Muscle of leg (tissue), 11 donors: ENCODE data around the gene SAP30BP. TPM values are rescaled to one million over a fixed set of nuclear protein-coding genes. Genes with fewer than 3 reads are reported as not detected.

Experiments used
- DNase-seq: peaks from one replicate; pipeline ENCODE4 v3.0.0; 2013
- H3K27ac ChIP-seq: one replicate; pipeline ENCODE4 v1.5.1; 2013; ENCODE audit warnings: mild to moderate bottlenecking, low read length, control low read depth
- H3K27me3 ChIP-seq: one replicate; pipeline ENCODE4 v1.6.1; 2013; ENCODE audit warnings: low read length; ENCODE audit not compliant: control insufficient read depth, insufficient read depth
- H3K36me3 ChIP-seq: one replicate; pipeline ENCODE4 v1.6.1; 2013; ENCODE audit warnings: low read length; ENCODE audit not compliant: control insufficient read depth, insufficient read depth
- H3K4me1 ChIP-seq: one replicate; pipeline ENCODE4 v1.6.1; 2013; ENCODE audit warnings: low read length; ENCODE audit not compliant: control insufficient read depth, insufficient read depth
- H3K4me3 ChIP-seq: one replicate; pipeline ENCODE4 v1.5.1; 2013; ENCODE audit warnings: low read length, control low read depth
- H3K9me3 ChIP-seq: replicated peaks from 2 replicates; pipeline ENCODE4 v1.6.1; 2013; ENCODE audit warnings: low read depth, low read length; ENCODE audit not compliant: control insufficient read depth
- WGBS: methylation state at CpG from one replicate; pipeline ENCODE4 v1.1.5; 2013; ENCODE audit warnings: missing lambda C conversion rate; ENCODE audit not compliant: insufficient coverage; 5-methylcytosine and 5-hydroxymethylcytosine counted together
- polyA plus RNA-seq, 8 donors: library from polyadenylated mRNA; unstranded; fragments of 120-200 nt; gene quantifications; one replicate each; pipeline versions ENCODE4 v1.2.1 to v1.2.3, GENCODE V29; 2013; ENCODE audit warnings: inconsistent platforms in 1 of 8, low replicate concordance in 1 of 8; ENCODE audit not compliant: insufficient read length in 8 of 8, insufficient read depth in 1 of 8
- total RNA-seq: library from RNA; stranded (reverse); fragments of 120-200 nt; gene quantifications from one replicate; pipeline ENCODE4 v1.2.4, GENCODE V29; 2013

Gene SAP30BP
- total and polyA plus RNA-seq, 9 donors, result 63.7 to 80.1 (median 77.1) TPM

GRCh38 chr17:75624021-75624420, 43.1 kb upstream of the SAP30BP start:
- H3K9me3 ChIP-seq, result no peaks in the 10 kb centered on the region
- no peak overlapping the region for H3K4me3 ChIP-seq
- H3K36me3 ChIP-seq, result peaks cover 82% of the 10 kb centered on the region
- H3K27ac ChIP-seq, result no peak overlapping the region
- no peak for DNase-seq
- peaks cover 13% of the 10 kb centered on the region for H3K4me1 ChIP-seq
- WGBS, result 75% methylated on average over 9 of the region's 12 CpGs
- no peaks in the 10 kb centered on the region for H3K27me3 ChIP-seq

DNA sequence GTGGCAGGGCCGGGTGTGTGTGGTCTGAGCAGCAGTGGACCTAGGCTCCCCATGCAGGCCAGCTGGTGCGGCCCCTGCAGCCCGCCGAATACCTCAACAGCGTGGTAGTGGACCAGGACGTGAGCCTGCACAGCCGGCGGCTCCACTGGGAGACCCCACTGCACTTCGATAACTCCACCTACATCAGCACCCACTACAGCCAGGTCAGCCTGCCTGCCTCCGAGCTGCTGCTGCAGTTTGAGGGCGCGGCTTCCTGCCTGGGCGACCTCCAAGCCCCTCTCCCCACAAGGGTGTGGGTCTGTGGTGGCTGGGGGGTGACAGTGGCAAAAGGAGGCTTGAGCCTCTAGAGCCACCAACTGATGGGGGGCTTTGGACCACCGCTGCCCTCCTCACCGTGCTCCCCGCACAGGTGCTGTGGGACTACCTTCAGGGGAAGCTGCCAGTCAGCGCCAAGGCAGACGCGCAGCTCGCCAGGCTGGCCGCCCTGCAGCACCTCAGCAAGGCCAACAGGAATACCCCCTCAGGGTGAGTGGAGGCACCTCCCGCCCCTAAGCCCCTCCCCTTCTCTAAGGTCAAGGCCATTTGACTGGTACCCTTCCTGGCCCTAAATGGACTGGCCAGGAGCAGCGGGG, 42.3 kb upstream of the SAP30BP start:
- H3K27ac ChIP-seq, result no peak overlapping the region
- WGBS, result 92% methylated on average over 7 of the region's 23 CpGs
- DNase-seq, result no peak
- no peaks in the 10 kb centered on the region for H3K9me3 ChIP-seq
- peaks cover 13% of the 10 kb centered on the region for H3K4me1 ChIP-seq
- H3K27me3 ChIP-seq, result no peaks in the 10 kb centered on the region
- no peak overlapping the region for H3K4me3 ChIP-seq
- peaks cover 81% of the 10 kb centered on the region for H3K36me3 ChIP-seq

DNA sequence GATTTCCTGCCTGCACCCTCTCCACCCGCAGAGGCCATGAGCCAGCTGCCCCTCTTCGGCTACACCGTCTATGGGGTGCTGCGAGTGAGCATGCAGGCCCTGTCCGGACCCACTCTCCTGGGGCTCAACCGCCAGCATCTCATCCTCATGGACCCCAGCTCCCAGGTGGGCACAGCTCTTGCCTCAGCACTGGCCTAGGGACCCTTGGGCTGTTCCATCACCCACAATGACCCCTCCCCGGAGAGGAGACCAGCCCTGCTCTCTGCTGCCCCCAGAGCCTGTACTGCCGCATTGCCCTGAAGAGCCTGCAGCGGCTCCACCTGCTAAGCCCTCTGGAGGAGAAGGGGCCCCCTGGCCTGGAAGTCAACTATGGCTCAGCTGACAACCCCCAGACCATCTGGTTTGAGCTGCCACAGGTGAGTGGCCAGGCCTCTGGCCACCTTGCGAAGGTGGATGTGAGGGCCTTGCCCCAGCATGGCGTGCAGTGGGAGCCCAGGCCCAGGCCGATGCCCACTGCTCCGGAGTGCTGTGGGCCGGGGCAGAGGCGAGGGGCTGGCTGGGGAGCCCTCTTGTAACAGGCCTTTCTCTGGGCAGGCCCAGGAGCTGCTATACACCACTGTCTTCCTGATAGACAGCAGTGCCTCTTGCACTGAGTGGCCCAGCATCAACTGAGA, 41.2 kb upstream of the SAP30BP start:
- Histone ChIP-seq H3K36me3 (peaks cover 78% of the 10 kb centered on the region), H3K27ac (peak overlapping the region; percentile 3), H3K27me3 (no peaks in the 10 kb centered on the region), H3K9me3 (no peaks in the 10 kb centered on the region), H3K4me3 (no peak overlapping the region), H3K4me1 (peaks cover 13% of the 10 kb centered on the region)
- WGBS, result 80% methylated on average over 14 of the region's 15 CpGs
- DNase-seq, result peak; percentile 49

GRCh38 chr17:75626496-75627038, 40.6 kb upstream of the SAP30BP start:
- H3K4me3 ChIP-seq, result no peak overlapping the region

GRCh38 chr17:75627094-75627493, 40.0 kb upstream of the SAP30BP start:
- Histone ChIP-seq H3K36me3 (peaks cover 71% of the 10 kb centered on the region), H3K4me3 (no peak overlapping the region), H3K27ac (no peak overlapping the region), H3K27me3 (no peaks in the 10 kb centered on the region), H3K4me1 (peaks cover 14% of the 10 kb centered on the region), H3K9me3 (no peaks in the 10 kb centered on the region)
- DNase-seq, result no peak
- WGBS, result 90% methylated on average over 3 of the region's 10 CpGs

More at GRCh38 chr17:75626496-75627038, 40.6 kb upstream of the SAP30BP start:
- Histone ChIP-seq H3K9me3 (no peaks in the 10 kb centered on the region), H3K4me1 (peaks cover 13% of the 10 kb centered on the region), H3K27ac (peak overlapping the region; percentile 3), H3K36me3 (peaks cover 76% of the 10 kb centered on the region), H3K27me3 (no peaks in the 10 kb centered on the region)
- no peak for DNase-seq
- WGBS, result 67% methylated on average over 6 of the region's 11 CpGs

DNA sequence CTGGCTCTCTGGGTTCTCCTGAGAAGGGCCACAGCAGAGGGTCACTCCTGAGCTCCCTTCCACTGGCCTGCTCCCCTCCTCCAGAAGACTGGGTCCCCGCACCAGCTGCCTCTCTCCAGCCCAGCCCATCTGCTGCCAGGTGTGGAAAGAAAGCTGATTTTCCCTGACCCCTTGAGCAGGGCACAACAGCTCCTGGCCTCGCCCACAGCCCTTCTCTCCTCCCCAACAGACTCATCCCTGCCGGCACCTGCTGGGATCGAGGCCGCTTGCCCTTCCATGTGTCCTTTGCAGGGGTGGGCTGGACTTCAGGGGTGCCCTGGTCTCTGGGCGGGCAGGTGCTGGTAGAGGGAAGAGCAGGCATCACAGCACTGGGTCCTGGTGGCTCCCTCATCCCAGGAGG, 38.7 kb upstream of the SAP30BP start:
- no peaks in the 10 kb centered on the region for H3K27me3 ChIP-seq
- H3K9me3 ChIP-seq, result no peaks in the 10 kb centered on the region
- DNase-seq, result no peak
- H3K27ac ChIP-seq, result no peak overlapping the region
- H3K4me1 ChIP-seq, result peaks cover 25% of the 10 kb centered on the region
- no peak overlapping the region for H3K4me3 ChIP-seq
- H3K36me3 ChIP-seq, result peaks cover 71% of the 10 kb centered on the region
- 96% methylated on average over 4 of the region's 6 CpGs for WGBS

- Histone ChIP-seq H3K27ac (no peak overlapping the region), H3K36me3 (peaks cover 64% of the 10 kb centered on the region), H3K27me3 (no peaks in the 10 kb centered on the region), H3K9me3 (no peaks in the 10 kb centered on the region), H3K4me3 (no peak overlapping the region), H3K4me1 (peaks cover 31% of the 10 kb centered on the region)
- DNase-seq, result no peak
- 65% methylated on average over 11 of the region's 14 CpGs for WGBS
Measured at GRCh38 chr17:75629157-75629556, 38.0 kb upstream of the SAP30BP start.

DNA sequence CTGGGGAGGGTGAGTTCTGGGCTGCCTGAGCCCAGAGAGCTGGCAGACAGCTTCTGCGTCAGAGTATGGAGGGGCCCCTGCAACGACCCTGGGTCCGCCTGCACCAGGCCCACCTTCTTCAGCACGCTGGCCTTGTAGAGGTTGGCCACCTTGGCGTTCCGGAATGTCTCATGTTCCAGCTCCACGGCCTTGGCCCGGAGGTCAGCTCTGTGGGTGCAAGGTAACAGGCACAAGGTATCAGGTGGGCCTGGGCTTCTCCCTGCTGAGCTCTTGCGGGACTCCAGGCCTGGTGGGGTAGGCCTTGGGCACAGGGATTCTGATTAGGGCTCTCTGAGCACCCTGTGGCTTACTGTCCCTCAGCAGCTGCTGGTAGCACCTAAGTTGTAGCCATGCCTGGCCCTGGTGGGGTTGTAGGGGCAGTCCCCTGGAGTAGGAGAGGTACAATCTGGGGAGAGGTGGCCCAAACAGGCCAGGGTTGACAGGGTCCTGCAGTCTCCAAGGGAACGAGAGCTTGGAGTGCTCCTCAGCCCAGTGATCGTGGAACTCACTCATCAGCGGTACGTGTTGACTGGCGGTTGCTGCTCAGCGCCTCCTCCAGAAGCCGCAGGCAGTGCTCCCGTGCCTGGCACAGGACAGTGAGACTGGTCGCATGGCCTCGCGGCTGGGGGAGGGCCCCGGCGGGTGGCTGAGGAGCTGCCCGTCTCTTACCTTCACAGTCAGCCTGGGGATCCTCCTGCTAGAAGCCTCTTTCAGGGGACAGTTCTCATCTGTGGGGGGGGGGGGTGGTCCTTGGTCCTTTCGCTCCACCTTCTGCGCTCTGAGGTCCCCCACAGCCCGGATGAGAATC, 36.8 kb upstream of the SAP30BP start:
- 87% methylated on average over 21 of the region's 26 CpGs for WGBS
- H3K36me3 ChIP-seq, result peaks cover 53% of the 10 kb centered on the region
- peaks cover 2% of the 10 kb centered on the region for H3K27me3 ChIP-seq

GRCh38 chr17:75631353-75631752, 35.8 kb upstream of the SAP30BP start:
- H3K4me3 ChIP-seq, result no peak overlapping the region
- H3K27ac ChIP-seq, result no peak overlapping the region
- H3K9me3 ChIP-seq, result no peaks in the 10 kb centered on the region
- H3K4me1 ChIP-seq, result peaks cover 46% of the 10 kb centered on the region
- WGBS, result 92% methylated on average over 27 of the region's 27 CpGs
- peaks cover 2% of the 10 kb centered on the region for H3K27me3 ChIP-seq
- peaks cover 43% of the 10 kb centered on the region for H3K36me3 ChIP-seq
- no peak for DNase-seq

More for the DNA sequence above, 36.8 kb upstream of the SAP30BP start:
- H3K27ac ChIP-seq, result no peak overlapping the region
- no peaks in the 10 kb centered on the region for H3K9me3 ChIP-seq
- peaks cover 42% of the 10 kb centered on the region for H3K4me1 ChIP-seq
- DNase-seq, result no peak
- no peak overlapping the region for H3K4me3 ChIP-seq

GRCh38 chr17:75632428-75632827, 34.7 kb upstream of the SAP30BP start:
- H3K36me3 ChIP-seq, result peaks cover 34% of the 10 kb centered on the region
- no peak overlapping the region for H3K4me3 ChIP-seq
- WGBS, result 80% methylated on average over 12 of the region's 12 CpGs
- DNase-seq, result no peak
- peaks cover 54% of the 10 kb centered on the region for H3K4me1 ChIP-seq
- no peaks in the 10 kb centered on the region for H3K9me3 ChIP-seq
- H3K27me3 ChIP-seq, result peaks cover 2% of the 10 kb centered on the region
- peak overlapping the region; percentile 97 for H3K27ac ChIP-seq
